NCI-H2227 treated with DMSO at 0.1 percent for 48 hours (cell line): ENCODE results near the gene DHX16.
"Not testable (repeated sequence)": the region's sequence is repeated elsewhere in the genome, so short reads cannot be mapped to it uniquely, and the experiment has no call there.

Experiments used
- DNase-seq: peaks from one replicate; lab custom pipeline; 2025; lab: John Stamatoyannopoulos, UW

DHX16 gene

GRCh38 chr6:30672445-30673253 lies at the start of gene DHX16:
Gene DHX16, minus strand, starts transcription at chr6:30673006. Its CDS starts 165 bp downstream, at chr6:30672841.
- peak; percentile 96 for DNase-seq

- DNase-seq, result not testable (repeated sequence)
These were observed 49.1 kb upstream of the DHX16 start for GRCh38 chr6:30722025-30722279.

- peak; percentile 93 for DNase-seq
These were observed 48.6 kb upstream of the DHX16 start for GRCh38 chr6:30721198-30722024.

- peak; percentile 85 for DNase-seq
These were observed 48.0 kb upstream of the DHX16 start for GRCh38 chr6:30720738-30721197.

GRCh38 chr6:30719791-30720737 lies 47.3 kb upstream of the DHX16 start, which contains the start of gene TUBB:
Gene TUBB, plus strand, starts transcription at chr6:30720352. Its CDS starts 155 bp downstream, at chr6:30720507.
- peak; percentile 96 for DNase-seq

GRCh38 chr6:30719356-30719755 lies 46.5 kb upstream of the DHX16 start:
- DNase-seq, result no peak

- DNase-seq, result not testable (repeated sequence)
These were observed 45.3 kb upstream of the DHX16 start for GRCh38 chr6:30717845-30718720.

GRCh38 chr6:30717129-30717844 lies 44.5 kb upstream of the DHX16 start, which contains the start of gene MDC1:
Gene MDC1, minus strand, starts transcription at chr6:30717281. Its CDS starts 2,106 bp downstream, at chr6:30715175.
- DNase-seq, result peak; percentile 99

- no peak for DNase-seq
These were observed 44.0 kb upstream of the DHX16 start for GRCh38 chr6:30716879-30717128.

- DNase-seq, result no peak
These were observed 41.5 kb upstream of the DHX16 start for GRCh38 chr6:30714263-30714662.

- DNase-seq, result no peak
These were observed 39.7 kb upstream of the DHX16 start for GRCh38 chr6:30712441-30712945.

GRCh38 chr6:30711758-30712380 lies 39.1 kb upstream of the DHX16 start:
- DNase-seq, result no peak

- no peak for DNase-seq
These were observed 36.5 kb upstream of the DHX16 start for GRCh38 chr6:30709101-30709868.

GRCh38 chr6:30707281-30707850 lies 34.6 kb upstream of the DHX16 start:
- no peak for DNase-seq

GRCh38 chr6:30705620-30706019 lies 32.8 kb upstream of the DHX16 start:
- DNase-seq, result no peak

- no peak for DNase-seq
These were observed 31.0 kb upstream of the DHX16 start for GRCh38 chr6:30703821-30704220.

GRCh38 chr6:30703011-30703410 lies 30.2 kb upstream of the DHX16 start:
- no peak for DNase-seq

GRCh38 chr6:30700340-30700739 lies 27.5 kb upstream of the DHX16 start:
- DNase-seq, result no peak

GRCh38 chr6:30696432-30696831 lies 23.6 kb upstream of the DHX16 start:
- DNase-seq, result no peak
